VCaP (cell line): ENCODE data around the gene SNAPC5.
"Not testable (repeated sequence)": the region's sequence is repeated elsewhere in the genome, so short reads cannot be mapped to it uniquely, and the experiment has no call there.

Experiments used
- H3K27ac ChIP-seq: fragments of 450-650 bp; 2 replicates; pipeline ENCODE4 v1.5.1; 2017
- CTCF ChIP-seq: fragments of 450-650 bp; conservative IDR thresholded peaks from 2 replicates; pipeline ENCODE4 v1.5.1; 2017; ENCODE audit warnings: mild to moderate bottlenecking, moderate library complexity

Gene SNAPC5

GRCh38 chr15:66477011-66477410 is 20.6 kb downstream of the SNAPC5 start:
- no peak for TF ChIP-seq CTCF
- no peak overlapping the region for H3K27ac ChIP-seq

- no peak overlapping the region for H3K27ac ChIP-seq
- TF ChIP-seq CTCF = no peak
Measured at GRCh38 chr15:66476535-66476934, 21.0 kb downstream of the SNAPC5 start.

GRCh38 chr15:66474963-66475362 is 22.6 kb downstream of the SNAPC5 start:
- no peak overlapping the region for H3K27ac ChIP-seq
- TF ChIP-seq CTCF = no peak

- H3K27ac ChIP-seq = no peak overlapping the region
- TF ChIP-seq CTCF = no peak
Measured at GRCh38 chr15:66474135-66474534, 23.4 kb downstream of the SNAPC5 start.

- no peak overlapping the region for H3K27ac ChIP-seq
- no peak for TF ChIP-seq CTCF
Measured at GRCh38 chr15:66472176-66472999, 25.2 kb downstream of the SNAPC5 start.

GRCh38 chr15:66470825-66471224 is 26.7 kb downstream of the SNAPC5 start:
- not testable (repeated sequence) for H3K27ac ChIP-seq

GRCh38 chr15:66467162-66468040 is 30.2 kb downstream of the SNAPC5 start:
- H3K27ac ChIP-seq = peak overlapping the region; percentile 63

- H3K27ac ChIP-seq = not testable (repeated sequence)
Measured at GRCh38 chr15:66465294-66465693, 32.3 kb downstream of the SNAPC5 start.

GRCh38 chr15:66462627-66463026 is 34.9 kb downstream of the SNAPC5 start:
- H3K27ac ChIP-seq = no peak overlapping the region
- TF ChIP-seq CTCF = no peak
